Esophagus (tissue), 2 donors: ENCODE results near the gene UBE2S. TPM values are rescaled to one million over a fixed set of nuclear protein-coding genes. Genes with fewer than 3 reads are reported as not detected.

Source experiments
- H3K27ac ChIP-seq, 2 donors: one replicate each; pipeline ENCODE4 v1.5.1; 2013; ENCODE audit warnings: low read depth in 2 of 2, mild to moderate bottlenecking in 2 of 2, inconsistent platforms in 1 of 2, low read length in 1 of 2, moderate library complexity in 1 of 2
- H3K27me3 ChIP-seq, 2 donors: one replicate each; pipeline ENCODE4 v1.6.1; 2013; ENCODE audit warnings: low read length in 2 of 2, control low read depth in 1 of 2, mild to moderate bottlenecking in 1 of 2; ENCODE audit not compliant: insufficient read depth in 2 of 2, control insufficient read depth in 1 of 2
- H3K36me3 ChIP-seq, 2 donors: one replicate each; pipeline ENCODE4 v1.6.1; 2013; ENCODE audit warnings: low read length in 1 of 2; ENCODE audit not compliant: control insufficient read depth in 2 of 2, insufficient read depth in 2 of 2
- H3K4me1 ChIP-seq, 2 donors: one replicate each; pipeline ENCODE4 v1.6.1; 2013; ENCODE audit warnings: low read length in 1 of 2; ENCODE audit not compliant: control insufficient read depth in 2 of 2, insufficient read depth in 2 of 2
- H3K4me3 ChIP-seq, 2 donors: one replicate each; pipeline ENCODE4 v1.5.1; 2013; ENCODE audit warnings: low read length in 2 of 2, mild to moderate bottlenecking in 2 of 2, low read depth in 1 of 2, moderate library complexity in 1 of 2
- H3K9me3 ChIP-seq, 2 donors: one replicate each; pipeline ENCODE4 v1.6.1; 2013; ENCODE audit warnings: mild to moderate bottlenecking in 2 of 2, low read depth in 1 of 2, low read length in 1 of 2, moderate library complexity in 1 of 2; ENCODE audit not compliant: control insufficient read depth in 2 of 2, insufficient read depth in 1 of 2
- WGBS, 2 donors: extraction: QIAGEN DNeasy Blood & Tissue Kit; methylation state at CpG; one replicate each; pipeline ENCODE4 v1.1.7; 2013; 5-methylcytosine and 5-hydroxymethylcytosine counted together
- polyA plus RNA-seq, 2 donors: library from polyadenylated mRNA; stranded (reverse); fragments of 200-250 nt; gene quantifications; one replicate each; pipeline ENCODE4 v1.2.3, GENCODE V29; 2013
- donor health status: healthy with polysubstance abuse.
- donor health status: Bipolar disorder and iron deficiency.

Gene UBE2S
- polyA plus RNA-seq, 2 donors: 12.8 to 24.1 TPM

GRCh38 chr19:55355213-55355821 is 52.3 kb downstream of the UBE2S start:
- Histone ChIP-seq H3K4me1 (peaks cover 3 to 11% of the 10 kb centered on the region in 2 donors), H3K27ac (peak overlapping the region in 1 of 2 donors; percentile 68), H3K36me3 (no peaks in the 10 kb centered on the region), H3K4me3 (no peak overlapping the region), H3K9me3 (peaks cover 0 to 5% of the 10 kb centered on the region in 2 donors), H3K27me3 (peaks cover 0 to 15% of the 10 kb centered on the region in 2 donors)
- 20% methylated on average over 12 to 13 of the region's 13 CpGs for WGBS, 2 donors

- peaks cover 0 to 15% of the 10 kb centered on the region in 2 donors for H3K27me3 ChIP-seq
- 2 to 3% methylated on average over 38 to 40 of the region's 43 CpGs for WGBS, 2 donors
- H3K9me3 ChIP-seq: peaks cover 0 to 5% of the 10 kb centered on the region in 2 donors
- no peaks in the 10 kb centered on the region for H3K36me3 ChIP-seq
- peak within 1 kb of the TSS in 1 of 2 donors; percentile 68 for H3K27ac ChIP-seq
- peaks cover 3 to 11% of the 10 kb centered on the region in 2 donors for H3K4me1 ChIP-seq
- H3K4me3 ChIP-seq: peak within 1 kb of the TSS; percentile 35 to 46
Measured at GRCh38 chr19:55354698-55355212, 52.8 kb downstream of the UBE2S start, which contains the start of gene COX6B2. COX6B2 (minus strand) TSS chr19:55354719; CDS start chr19:55354521, 198 bp downstream.

- Histone ChIP-seq H3K9me3 (peaks cover 0 to 5% of the 10 kb centered on the region in 2 donors), H3K27ac (no peak overlapping the region), H3K4me3 (peak overlapping the region; percentile 35 to 46), H3K27me3 (peaks cover 0 to 13% of the 10 kb centered on the region in 2 donors), H3K36me3 (no peaks in the 10 kb centered on the region), H3K4me1 (peaks cover 3 to 11% of the 10 kb centered on the region in 2 donors)
- 1 to 2% methylated on average over 62 to 72 of the region's 72 CpGs for WGBS, 2 donors
Measured at GRCh38 chr19:55353803-55354697, 53.5 kb downstream of the UBE2S start.

- H3K27me3 ChIP-seq: peaks cover 0 to 13% of the 10 kb centered on the region in 2 donors
- 4% methylated on average over 24 of the region's 24 CpGs for WGBS, 2 donors
- H3K4me1 ChIP-seq: peaks cover 3 to 11% of the 10 kb centered on the region in 2 donors
- peaks cover 0 to 5% of the 10 kb centered on the region in 2 donors for H3K9me3 ChIP-seq
- no peak overlapping the region for H3K27ac ChIP-seq
- no peaks in the 10 kb centered on the region for H3K36me3 ChIP-seq
- H3K4me3 ChIP-seq: peak overlapping the region; percentile 35 to 46
Measured at GRCh38 chr19:55353356-55353802, 54.2 kb downstream of the UBE2S start.

GRCh38 chr19:55352549-55353145 is 54.9 kb downstream of the UBE2S start:
- Histone ChIP-seq H3K27ac (no peak overlapping the region), H3K9me3 (peaks cover 0 to 5% of the 10 kb centered on the region in 2 donors), H3K27me3 (peaks cover 0 to 13% of the 10 kb centered on the region in 2 donors), H3K4me1 (peaks cover 3 to 11% of the 10 kb centered on the region in 2 donors), H3K36me3 (no peaks in the 10 kb centered on the region), H3K4me3 (no peak overlapping the region)
- 52 to 56% methylated on average over 25 of the region's 25 CpGs for WGBS, 2 donors

DNA sequence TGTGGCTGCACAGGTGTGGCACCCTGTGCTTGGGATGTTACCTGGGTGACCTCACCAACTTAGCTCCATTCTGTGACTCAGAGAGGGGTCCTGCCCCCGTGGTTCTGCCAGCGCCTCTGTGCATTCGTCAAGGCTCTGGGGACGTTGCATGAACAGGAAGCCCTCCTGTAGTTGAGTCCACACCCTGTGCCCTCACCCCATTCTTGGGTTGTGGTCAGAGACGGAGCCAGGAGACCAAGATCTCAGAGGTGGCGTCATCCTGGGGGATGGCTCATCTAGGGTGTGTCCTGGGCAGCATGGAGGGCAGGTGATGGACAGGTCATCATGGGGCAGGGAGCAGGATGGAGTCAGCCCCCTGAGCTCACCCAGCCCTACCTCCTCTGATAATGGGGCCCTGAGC is 55.5 kb downstream of the UBE2S start:
- peaks cover 3 to 11% of the 10 kb centered on the region in 2 donors for H3K4me1 ChIP-seq
- H3K27me3 ChIP-seq: peaks cover 0 to 13% of the 10 kb centered on the region in 2 donors
- H3K4me3 ChIP-seq: no peak overlapping the region
- WGBS, 2 donors: 61 to 65% methylated on average over 6 of the region's 6 CpGs
- no peak overlapping the region for H3K27ac ChIP-seq
- H3K9me3 ChIP-seq: peaks cover 0 to 5% of the 10 kb centered on the region in 2 donors
- H3K36me3 ChIP-seq: no peaks in the 10 kb centered on the region

DNA sequence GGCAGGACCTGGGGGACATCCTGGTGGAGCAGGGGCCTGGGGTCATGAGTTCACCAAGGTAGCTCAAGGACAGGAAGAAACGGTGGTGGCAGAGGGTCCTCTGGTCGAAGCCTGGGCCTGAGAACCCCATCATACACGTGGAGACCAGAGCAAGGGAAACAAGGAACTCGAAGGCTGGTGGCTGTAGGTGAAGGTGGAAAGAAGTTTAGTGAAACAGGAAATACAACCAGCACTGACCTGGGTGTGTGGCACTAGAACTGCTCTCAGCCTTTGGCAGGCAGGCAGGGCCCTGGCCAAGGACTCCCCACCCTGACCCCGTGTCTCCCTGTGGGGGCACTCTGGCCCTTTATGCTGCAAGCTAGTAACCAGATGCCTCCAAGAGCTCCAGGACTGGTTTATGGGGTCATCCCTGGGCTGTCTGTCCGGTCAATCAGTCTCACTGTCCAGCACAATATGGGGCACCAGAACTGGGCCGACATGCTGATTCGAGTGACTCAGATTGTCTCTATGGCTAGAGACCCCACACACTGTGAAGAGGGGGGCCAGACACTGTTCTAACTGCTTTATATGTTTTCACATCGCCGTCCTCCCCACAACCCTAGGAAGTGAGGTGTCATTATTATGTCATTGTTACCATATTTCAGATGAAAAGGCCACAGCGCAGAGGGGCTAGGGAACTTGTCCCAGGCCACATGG is 56.8 kb downstream of the UBE2S start:
- Histone ChIP-seq H3K27ac (no peak overlapping the region), H3K4me3 (no peak overlapping the region), H3K36me3 (peaks cover 0 to 3% of the 10 kb centered on the region in 2 donors), H3K9me3 (peaks cover 0 to 5% of the 10 kb centered on the region in 2 donors), H3K4me1 (peaks cover 3 to 11% of the 10 kb centered on the region in 2 donors), H3K27me3 (peaks cover 0 to 13% of the 10 kb centered on the region in 2 donors)
- WGBS, 2 donors: 64 to 73% methylated on average over 11 of the region's 11 CpGs
